ENCODE results near the gene TMEM44.

- TF ChIP-seq TSHZ2 (CRISPR knock-in tag; IDR thresholded peaks at IDR 0.05), result no peak
- no peak for TF ChIP-seq ARNTL (CRISPR knock-in tag; IDR thresholded peaks at IDR 0.05; ENCODE audit: borderline replicate concordance, low read depth)
- TF ChIP-seq CSDC2 (CRISPR knock-in tag; IDR thresholded peaks at IDR 0.05), result no peak
- no peak for TF ChIP-seq ZNF8 (CRISPR knock-in tag; IDR thresholded peaks at IDR 0.05)
- no peak for TF ChIP-seq ZFP3 (CRISPR knock-in tag; IDR thresholded peaks at IDR 0.05)
These were observed 21.2 kb upstream of the TMEM44 start for GRCh38 chr3:194654443-194654842.

Measured in SK-N-SH treated with all-trans-retinoic acid at 6 μM for 48 hours (cell line).